GM21717 (cell line): ENCODE measurements around the gene ELFN1.

Source experiments
- ATAC-seq: cut with Tn5 transposase; IDR thresholded peaks from one replicate; pipeline ENCODE4 v1.9.1; 2021; ENCODE audit warnings: mild to moderate bottlenecking, moderate library complexity; ENCODE audit not compliant: unreplicated experiment

The ELFN1 gene

GRCh38 chr7:1642291-1642731 is 27.8 kb upstream of the ELFN1 start:
- no peak for ATAC-seq

GRCh38 chr7:1643270-1644092 is 26.6 kb upstream of the ELFN1 start:
- ATAC-seq, result no peak

GRCh38 chr7:1644341-1645070 is 25.6 kb upstream of the ELFN1 start:
- ATAC-seq, result no peak

GRCh38 chr7:1645071-1645409 is 25.0 kb upstream of the ELFN1 start:
- ATAC-seq, result no peak

GRCh38 chr7:1645476-1645875 is 24.6 kb upstream of the ELFN1 start:
- ATAC-seq, result no peak

- ATAC-seq, result no peak
These were observed 23.7 kb upstream of the ELFN1 start for GRCh38 chr7:1646391-1646790.

GRCh38 chr7:1646957-1647891 is 22.9 kb upstream of the ELFN1 start:
- ATAC-seq, result no peak

GRCh38 chr7:1647961-1648672 is 22.0 kb upstream of the ELFN1 start:
- ATAC-seq, result no peak

GRCh38 chr7:1649751-1650326 is 20.2 kb upstream of the ELFN1 start:
- no peak for ATAC-seq

GRCh38 chr7:1650363-1651030 is 19.6 kb upstream of the ELFN1 start:
- ATAC-seq, result no peak

GRCh38 chr7:1651031-1651446 is 19.0 kb upstream of the ELFN1 start:
- no peak for ATAC-seq

- ATAC-seq, result no peak
These were observed 18.2 kb upstream of the ELFN1 start for GRCh38 chr7:1651891-1652290.

- ATAC-seq, result no peak
These were observed 16.6 kb upstream of the ELFN1 start for GRCh38 chr7:1653500-1653899.

GRCh38 chr7:1654111-1654510 is 16.0 kb upstream of the ELFN1 start:
- ATAC-seq, result no peak

- ATAC-seq, result no peak
These were observed 15.2 kb upstream of the ELFN1 start for GRCh38 chr7:1654738-1655475.

GRCh38 chr7:1659696-1660095 is 10.4 kb upstream of the ELFN1 start:
- no peak for ATAC-seq

- no peak for ATAC-seq
These were observed 8.6 kb upstream of the ELFN1 start for GRCh38 chr7:1661461-1661860.

- no peak for ATAC-seq
These were observed 8.0 kb upstream of the ELFN1 start for GRCh38 chr7:1662101-1662500.

GRCh38 chr7:1662767-1663166 is 7.3 kb upstream of the ELFN1 start:
- ATAC-seq, result no peak
